ENCODE results near the gene ODF2.
"Not testable (repeated sequence)": the region's sequence is repeated elsewhere in the genome, so short reads cannot be mapped to it uniquely, and the experiment has no call there.

ODF2 gene

DNA sequence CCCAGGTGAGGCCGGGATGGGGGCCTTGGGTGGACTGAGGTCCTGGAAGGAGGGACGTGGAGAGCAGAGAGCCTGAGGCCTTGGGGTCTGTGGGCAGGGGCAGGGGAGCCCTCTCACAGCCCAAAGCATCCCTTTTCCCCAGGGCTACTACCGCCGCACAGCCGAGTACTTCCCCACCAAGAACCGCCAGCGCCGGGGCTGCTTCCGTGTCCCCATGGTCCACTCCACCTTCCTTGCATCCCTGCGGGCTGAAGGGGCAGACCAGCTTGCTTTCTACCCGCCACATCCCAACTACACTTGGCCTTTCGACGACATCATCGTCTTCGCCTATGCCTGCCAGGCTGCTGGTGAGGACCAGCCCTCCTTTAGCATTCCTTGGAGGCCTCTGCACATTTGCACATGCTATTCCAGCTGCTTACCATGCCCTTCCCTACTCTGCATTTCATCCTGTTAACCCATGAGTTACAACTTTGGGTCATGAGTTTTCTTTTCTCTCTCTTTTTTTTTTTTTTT is 31.5 kb upstream of the ODF2 start:
- no peak for DNase-seq

DNA sequence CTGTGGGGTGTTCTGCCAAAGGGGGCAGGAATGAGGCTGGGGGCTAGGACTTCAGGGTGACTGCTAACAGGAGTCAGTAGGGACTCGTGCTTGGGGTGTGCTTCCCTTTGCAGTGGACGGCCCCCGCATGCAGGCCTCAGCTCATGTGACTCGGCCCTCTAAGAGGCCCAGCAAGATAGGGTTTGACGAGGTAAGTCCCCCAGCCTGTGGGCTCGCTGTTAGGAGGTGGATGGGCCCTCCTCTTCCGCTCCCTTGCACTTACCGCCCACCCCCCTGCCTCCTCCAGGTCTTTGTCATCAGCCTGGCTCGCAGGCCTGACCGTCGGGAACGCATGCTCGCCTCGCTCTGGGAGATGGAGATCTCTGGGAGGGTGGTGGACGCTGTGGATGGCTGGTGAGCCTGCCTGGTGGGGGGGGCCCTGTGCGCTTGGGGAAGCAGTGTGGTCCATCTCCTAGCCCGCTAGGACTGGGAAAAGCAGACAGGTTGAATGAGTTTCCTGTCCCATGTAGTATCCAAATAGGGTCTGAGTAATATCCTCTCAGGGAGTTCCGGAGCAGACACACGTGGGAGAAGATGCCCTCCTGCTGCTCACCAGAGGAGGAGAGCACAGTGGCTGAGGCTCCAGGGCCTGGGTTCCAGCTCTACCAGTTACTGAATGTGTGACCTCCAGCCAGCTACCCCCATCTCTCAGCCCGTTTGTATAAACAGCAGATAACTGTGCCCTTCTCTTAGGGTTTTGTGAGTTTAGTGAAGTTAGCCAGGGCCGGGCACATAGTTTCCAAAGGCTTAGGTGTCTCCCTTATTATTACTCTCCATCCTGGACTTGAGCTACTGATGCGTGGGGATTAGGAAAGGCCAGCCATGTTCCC is 26.9 kb upstream of the ODF2 start:
- no peak for DNase-seq

DNA sequence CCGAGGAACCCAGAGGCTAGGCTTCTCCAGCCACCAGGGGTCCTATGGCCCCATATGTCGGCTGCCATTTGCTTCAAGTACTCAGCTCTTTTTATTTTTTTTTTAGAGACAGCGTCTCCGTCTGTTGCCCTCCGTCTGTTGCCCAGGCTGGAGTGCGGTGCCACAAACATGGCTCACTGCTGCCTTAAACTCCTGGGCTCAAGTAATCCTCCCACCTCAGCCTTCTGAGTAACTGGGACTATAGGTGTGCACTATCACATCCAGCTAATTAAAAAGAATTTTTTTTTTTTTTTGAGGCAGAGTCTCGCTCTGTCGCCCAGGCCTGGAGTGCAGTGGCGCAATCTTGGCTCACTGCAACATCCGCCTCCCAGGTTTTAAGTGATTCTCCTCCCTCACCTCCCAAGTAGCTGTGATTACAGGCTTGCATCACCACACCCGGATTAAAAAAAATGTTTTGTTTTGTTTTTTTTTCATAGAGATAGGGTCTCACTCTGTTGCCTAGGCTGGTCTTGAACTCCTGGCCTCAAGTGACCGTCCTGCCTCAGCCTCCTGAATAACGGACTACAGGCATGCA is 26.2 kb upstream of the ODF2 start:
- no peak for DNase-seq

DNA sequence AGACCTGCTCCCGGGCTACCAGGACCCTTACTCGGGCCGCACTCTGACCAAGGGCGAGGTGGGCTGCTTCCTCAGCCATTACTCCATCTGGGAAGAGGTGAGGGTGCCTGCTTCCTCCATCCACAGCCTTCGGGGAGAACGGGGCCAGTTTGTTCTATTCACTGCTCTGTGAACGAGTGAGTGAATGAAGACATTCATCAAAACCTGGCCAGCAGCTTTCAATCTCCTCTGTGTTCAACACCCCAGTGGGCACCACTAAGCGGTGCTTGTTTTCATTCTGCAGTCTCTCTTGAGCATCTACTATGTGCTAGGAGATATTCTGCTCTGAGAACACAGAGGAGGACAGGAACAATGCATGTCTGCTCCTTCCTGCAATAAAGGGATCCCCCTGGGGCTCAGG is 24.6 kb upstream of the ODF2 start:
- DNase-seq: no peak

DNA sequence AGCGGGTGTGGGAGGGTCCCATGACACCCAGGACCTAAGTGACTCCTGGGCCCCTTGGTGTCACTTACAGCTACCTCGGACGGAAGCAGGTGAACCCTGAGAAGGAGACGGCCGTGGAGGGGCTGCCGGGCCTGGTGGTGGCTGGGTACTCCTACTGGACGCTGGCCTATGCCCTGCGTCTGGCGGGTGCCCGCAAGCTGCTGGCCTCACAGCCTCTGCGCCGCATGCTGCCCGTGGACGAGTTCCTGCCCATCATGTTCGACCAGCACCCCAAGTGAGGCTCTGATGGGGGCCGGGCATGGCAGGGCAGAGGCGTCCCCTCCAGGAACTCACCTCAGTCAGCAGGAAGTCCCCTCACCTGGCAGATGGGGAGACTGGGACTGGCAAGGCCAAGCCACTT is 21.5 kb upstream of the ODF2 start:
- no peak for DNase-seq

DNA sequence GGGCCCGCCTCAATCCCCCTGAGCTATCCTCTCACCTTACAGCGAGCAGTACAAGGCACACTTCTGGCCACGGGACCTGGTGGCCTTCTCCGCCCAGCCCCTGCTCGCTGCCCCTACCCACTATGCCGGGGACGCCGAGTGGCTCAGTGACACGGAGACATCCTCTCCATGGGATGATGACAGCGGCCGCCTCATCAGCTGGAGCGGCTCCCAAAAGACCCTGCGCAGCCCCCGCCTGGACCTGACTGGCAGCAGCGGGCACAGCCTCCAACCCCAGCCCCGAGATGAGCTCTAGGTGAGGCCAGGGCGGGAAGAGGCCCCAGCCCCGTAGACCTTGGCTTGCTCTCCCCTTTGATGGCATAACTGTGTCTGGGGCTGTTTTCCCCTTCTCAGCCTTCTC is 20.2 kb upstream of the ODF2 start:
- no peak for DNase-seq

DNA sequence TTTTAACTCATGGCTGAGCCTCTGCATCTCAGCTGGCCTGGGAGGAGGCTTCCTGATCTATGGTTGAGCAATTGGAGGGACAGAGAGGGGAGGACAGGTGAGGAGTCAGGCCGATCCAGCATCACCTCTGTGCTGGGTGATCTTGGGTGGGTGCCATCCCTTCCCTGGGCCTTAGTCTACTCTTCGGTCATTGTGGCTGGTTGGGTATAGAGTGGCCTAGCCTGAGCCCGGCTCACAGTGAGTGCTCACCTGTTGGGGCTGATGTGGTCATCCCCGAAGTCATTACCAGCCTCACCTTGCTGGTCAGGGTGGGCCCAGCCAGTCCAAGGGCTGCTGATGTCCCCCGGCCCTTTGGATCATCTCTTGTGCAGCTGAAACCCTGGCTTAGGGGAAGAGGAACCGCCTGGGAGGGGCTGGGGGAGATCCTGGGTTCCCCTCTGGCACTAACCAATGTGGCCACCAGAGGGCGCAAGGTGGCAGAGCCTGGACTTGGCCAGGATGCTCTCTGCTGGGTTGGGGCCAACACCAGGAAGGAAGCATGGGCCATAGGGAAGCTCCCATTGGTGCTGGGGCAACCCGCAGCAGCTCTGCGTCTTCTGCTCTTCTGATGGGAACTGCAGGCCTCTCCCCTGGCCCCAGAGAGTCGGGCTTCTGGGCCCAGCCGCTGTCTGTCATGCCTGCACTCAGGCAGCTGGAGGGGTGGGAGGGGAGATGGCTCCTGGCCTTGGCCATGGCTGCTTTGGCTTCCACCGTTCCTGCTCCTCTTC is 17.3 kb upstream of the ODF2 start:
- peak; percentile 77 for DNase-seq

DNA sequence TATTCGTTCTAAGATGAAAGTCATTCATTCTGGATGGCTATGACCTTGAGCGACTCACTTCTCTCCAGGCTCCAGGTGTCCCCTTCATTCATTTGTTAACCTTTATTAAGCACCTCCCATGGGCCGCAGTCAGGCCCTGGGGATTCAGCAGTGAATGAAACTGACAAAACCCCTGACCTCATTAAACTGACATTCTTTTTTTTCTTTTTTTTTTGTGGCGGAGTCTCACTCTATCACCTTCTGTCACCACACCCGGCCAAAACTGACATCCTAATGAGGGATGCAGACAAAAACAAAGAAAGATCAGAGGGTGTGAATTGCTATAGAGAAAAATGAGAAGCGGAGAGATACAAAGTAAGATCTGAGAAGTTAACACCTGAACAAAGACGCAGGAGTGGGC is 16.5 kb upstream of the ODF2 start:
- DNase-seq: no peak

DNA sequence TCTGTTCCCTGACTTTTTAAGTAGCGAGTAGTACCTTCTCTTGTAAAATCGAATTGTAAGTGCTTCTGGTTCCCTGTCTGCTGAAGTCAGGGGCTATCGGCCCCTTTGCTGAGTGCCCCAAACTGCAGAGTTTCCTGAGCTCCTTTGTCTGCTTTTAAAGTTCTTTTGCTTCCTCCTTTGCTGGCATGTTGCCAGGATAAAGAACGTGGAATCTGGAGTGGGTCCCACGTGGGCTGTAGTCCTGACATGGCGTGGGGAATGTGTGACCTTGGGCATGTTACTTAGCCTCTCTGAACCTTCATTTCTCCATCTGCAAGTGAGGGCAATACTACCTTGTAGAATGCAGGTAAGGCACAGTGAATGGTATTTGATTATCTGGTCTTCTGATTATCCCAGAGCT is 13.7 kb upstream of the ODF2 start:
- DNase-seq: no peak

DNA sequence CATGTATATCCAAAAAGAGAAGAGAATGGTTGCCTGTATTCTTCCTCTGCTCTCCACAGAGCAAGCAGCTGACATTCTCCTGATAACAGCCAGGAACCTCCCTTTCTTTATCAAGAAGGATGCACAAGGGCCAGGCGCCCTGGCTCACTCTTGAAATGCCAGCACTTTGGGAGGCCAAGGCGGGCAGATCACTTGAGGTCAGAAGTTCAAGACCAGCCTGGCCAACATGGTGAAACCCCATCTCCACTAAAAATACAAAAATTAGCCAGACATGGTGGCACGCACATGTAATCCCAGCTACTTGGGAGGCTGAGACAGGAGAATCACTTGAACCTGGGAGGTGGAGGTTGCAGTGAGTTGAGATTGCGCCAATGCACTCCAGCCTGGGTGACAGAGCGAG is 9.3 kb upstream of the ODF2 start:
- DNase-seq: not testable (repeated sequence)

DNA sequence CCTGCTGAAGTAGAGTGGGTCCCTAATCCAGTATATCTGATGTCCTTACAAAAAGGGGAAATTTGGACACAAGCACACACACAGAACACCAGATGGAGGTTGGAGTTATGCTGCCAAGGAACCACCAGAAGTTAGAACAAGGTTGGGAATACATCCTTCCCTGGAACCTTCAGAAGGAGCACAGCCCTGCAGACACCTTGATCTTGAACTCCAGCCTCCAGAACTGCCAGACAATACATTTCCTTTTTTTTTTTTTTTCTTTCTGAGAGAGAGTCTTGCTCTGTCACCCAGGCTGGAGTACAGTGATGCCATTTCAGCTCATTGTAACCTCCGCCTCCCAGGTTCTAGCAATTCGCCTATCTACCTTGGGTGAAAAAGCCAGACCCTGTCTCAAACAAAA is 7.1 kb upstream of the ODF2 start:
- no peak for DNase-seq

DNA sequence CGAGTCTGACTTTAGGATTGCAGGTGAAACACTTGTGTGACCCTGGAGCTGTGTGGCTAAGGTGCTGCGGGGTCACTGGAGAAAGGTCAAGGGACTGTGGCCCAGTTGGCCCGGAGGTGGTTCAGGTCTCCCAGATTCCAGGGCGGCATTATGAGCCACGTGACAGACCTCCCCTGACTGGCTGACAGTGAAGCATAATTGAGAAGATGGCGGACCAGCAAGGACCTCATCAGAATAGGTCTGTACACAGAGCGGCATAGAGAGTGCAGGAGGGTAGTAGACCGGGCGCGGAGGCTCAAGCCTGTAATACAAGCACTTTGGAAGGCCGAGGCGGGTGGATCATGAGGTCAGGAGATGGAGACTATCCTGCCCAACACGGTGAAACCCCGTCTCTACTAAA is 815 bp upstream of the ODF2 start:
- DNase-seq: no peak

DNA sequence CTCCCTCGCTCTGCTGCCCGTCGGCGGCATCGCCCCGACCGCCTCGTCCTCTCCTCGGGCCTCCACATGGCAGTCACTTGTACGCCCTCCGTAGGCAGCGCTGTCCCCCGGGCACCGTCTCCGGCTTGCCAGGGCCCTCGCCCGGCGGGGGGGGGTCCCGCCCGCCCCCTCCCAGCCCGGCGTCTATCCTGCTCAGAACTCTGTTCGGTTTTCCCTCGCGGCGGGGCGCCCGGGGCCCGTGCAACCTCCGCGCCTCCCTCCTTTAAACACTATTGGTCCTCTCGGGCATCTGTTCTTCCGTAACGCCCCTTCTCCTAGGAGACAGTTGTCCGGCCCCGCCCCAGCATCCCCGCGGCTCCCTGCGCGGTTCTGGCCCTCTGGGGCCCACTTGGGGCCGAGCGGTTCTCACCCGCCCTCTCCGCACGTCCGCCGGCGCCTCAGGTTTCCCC is 831 bp downstream of the ODF2 start:
- DNase-seq: peak; percentile 56

DNA sequence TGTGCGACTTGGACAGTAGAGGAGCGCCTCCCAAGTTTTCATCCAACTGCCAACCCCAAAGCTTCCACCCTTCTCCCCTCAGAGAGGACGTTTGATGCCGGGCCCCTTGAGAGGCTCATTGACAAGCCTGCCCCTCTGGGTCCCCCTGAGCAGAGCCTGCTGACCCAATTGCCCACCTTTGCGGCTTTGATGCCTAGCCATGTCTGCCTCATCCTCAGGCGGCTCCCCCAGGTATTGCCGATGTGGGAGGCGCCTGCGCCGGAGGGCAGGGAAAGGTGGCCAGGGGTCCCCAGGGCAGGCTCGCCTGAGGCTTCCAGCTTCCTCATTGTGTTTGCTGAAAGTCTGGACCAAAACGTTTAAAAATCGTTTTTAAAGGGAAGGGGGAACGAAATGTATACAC is 1.4 kb downstream of the ODF2 start:
- DNase-seq: no peak

DNA sequence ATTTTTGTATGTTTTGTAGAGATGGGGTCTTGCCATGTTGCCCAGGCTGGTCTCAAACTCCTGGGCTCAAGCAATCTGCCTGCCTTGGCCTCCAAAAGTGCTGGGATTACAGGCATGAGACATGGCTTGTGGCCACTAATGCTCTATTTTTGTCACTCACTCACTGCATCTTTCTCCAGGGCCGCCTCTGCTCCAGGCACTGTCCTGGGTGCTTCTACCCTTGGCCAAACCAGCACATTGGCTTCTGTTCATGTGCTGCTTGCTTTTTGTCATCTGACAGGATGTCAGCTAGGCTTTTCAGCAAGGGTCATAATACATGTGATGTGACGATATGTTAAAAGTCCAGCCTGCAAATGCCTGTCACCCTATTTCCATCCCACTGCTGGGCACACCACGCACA is 3.2 kb downstream of the ODF2 start:
- DNase-seq: no peak

DNA sequence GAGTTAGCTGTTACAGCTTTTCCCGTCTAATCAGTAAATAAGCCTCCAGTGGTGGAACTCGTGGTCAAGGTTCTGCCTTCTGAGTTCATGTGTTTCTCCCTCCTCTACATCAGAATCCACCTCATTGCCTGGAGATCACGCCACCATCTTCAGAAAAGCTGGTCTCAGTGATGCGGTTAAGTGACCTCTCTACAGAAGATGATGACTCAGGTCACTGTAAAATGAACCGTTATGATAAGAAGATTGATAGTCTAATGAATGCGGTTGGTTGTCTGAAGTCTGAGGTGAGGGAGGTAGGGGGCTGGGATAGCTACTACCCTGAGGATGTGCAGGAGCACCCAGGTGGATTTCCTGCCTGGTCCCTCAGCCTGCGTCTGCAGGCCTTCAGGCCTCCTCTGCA is 13.3 kb downstream of the ODF2 start:
- no peak for DNase-seq

DNA sequence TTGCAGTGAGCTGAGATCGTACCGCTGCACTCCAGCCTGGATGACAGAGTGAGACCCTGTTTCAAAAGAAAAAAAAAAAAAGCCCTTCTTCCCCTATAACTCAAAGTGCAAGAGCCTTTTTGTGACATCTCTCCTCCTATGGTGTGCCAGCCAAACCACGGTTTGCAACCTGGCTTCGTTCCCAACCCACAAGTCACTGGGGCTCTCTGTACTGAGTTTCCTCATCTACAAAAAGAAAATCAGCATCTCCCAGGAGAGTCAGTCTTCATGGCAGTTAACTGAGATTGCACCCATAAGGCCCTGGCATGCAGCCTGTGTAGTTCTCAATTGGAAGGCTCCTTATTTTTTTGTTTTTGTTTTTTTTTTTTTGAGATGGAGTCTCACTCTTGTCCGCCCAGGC is 14.8 kb downstream of the ODF2 start:
- no peak for DNase-seq

DNA sequence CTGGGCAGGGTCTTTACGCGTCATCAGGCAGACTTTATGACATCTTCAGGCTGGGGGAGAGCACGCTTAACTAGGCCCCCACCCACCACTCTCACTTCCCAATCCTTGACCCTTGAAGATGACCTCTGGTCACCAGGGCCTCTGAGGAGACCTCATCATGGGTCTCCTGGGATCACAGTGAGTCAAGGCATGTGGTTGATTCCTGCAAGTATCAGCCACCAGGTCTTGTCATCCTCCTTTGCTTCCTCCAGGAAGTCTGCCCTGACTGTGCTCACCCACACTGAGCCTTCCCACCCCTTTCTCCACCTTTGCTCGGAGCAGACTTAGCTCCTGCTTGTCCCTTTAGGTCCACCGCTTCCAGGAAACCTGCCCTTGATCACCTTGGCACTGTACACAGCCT is 17.3 kb downstream of the ODF2 start:
- no peak for DNase-seq

DNA sequence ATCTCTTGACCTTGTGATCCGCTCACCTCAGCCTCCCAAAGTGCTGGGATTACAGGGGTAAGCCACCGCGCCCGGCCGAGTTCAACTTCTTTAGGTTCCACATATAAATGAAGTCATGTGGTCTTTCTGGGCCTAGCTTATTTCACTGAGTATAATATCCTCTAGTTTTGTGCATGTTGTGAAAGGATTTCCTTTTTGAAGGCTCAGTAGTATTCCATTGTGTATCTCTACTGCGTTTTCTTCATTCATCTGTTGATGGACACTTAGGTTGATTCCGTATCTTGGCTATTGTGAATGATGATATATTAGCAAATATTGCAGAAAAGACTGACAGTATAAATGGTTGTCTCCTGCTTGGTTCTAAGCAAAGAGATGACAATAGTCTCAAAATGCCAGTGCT is 20.1 kb downstream of the ODF2 start:
- DNase-seq: no peak

DNA sequence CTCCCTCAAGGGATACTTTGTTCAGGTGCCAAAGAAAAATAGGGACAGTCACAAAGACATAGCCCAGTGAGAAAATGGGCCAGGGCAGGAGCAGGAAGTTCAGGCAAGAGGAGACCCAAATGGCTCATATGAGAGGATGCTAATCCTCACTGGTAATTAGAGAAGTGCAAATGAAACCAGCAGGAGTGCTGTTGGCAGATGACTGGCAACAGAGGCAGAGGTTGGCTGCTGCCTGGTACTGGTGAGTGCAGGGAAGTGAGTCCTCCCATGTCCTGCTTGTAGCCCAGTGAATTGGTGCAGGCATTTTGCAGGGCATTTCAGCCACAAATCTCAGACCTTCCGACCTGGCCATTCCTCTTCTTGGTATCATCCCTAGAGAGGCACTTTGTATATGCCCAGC is 23.5 kb downstream of the ODF2 start:
- DNase-seq: no peak

DNA sequence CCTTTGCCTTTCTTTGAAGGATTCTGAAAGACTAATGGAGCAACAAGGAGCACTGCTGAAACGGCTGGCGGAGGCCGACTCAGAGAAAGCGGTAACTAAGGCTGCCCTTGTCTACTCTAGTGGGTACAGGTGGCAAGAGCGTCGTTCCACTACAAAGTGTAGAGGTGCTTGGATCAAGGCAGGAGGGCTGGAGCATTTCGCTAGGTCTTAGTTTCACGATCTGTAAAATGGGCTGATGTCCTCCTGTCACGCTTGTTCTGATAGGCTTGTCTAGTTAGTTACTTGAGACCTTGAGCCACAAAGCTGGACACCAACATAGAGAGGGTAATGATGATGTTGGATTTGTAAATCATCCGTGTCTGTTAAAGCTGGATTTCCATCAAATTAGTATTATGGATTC is 25.8 kb downstream of the ODF2 start:
- no peak for DNase-seq

DNA sequence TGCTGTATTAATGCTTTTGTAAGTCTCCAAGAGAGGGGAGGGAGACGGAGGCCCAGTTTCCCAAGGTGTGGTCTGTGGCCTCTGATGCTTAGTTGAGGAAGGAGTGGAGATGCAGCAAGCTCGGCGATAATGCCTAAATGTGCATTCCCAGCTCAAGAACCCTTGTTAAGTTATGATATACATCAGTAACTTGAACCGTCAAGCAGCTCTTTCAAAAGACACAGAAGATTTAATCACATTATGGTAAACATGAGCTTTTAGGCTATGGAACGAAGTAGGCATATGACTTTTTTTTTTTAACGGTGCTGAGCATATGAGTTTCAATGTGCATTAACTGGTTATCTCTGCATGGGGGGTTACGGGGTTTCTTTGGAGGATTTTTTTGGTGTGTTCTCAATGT is 26.4 kb downstream of the ODF2 start:
- no peak for DNase-seq

DNA sequence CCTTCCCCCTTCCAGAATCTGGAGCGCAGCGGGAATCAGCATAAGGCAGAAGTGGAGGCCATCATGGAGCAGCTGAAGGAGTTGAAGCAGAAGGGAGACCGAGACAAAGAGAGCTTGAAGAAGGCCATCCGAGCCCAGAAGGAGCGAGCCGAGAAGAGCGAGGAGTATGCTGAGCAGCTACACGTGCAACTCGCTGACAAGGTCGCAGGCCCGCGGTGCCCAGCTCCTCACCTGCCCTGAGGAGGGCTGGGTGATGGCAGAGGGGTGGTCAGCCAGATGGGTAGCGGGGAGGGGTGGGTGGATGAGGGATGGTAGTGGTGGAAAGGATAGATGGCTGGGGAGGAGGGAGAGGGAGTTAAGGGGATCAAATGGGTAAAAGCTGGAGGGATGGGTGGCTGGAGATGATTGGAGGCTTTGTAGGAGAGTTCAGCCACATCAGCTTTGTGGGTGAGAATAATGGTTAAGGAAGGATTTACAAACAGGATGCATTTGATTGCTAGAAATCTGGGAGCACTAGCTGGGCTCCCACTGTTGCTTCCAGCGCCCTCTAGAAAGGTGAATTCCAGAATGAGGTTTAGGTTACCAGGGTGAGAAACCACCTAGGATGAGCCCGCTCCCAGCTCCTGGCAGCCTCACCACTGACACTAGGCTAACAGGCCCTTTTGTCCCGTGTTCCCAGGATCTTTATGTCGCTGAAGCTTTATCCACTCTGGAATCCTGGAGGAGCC is 29.0 kb downstream of the ODF2 start:
- DNase-seq: no peak
